ENCODE results near the gene KRT84.

The KRT84 gene

DNA sequence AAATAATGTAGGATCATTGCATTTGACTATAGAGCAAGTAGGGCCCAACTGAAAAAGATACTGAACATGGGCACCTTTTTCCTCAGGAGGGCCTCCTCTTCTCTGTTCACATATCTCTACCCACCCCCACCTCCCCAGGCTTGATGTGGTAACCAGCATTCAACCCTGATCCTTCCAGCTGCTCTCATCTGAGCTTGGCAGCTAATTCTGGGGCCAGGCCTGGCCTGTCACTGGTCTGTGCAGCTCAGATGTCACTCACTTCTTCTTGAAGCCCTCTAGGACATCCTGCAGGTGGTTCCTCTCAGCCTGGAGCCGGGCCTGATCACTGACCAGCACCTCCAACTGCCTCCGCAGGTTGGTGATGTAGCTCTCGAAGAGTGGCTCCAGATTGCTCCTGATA is 2.1 kb downstream of the KRT84 start:
- DNase-seq (ENCODE audit: low read depth) = no peak

GRCh38 chr12:52382854-52383253 is 2.6 kb downstream of the KRT84 start:
- DNase-seq (ENCODE audit: low read depth) = no peak

DNA sequence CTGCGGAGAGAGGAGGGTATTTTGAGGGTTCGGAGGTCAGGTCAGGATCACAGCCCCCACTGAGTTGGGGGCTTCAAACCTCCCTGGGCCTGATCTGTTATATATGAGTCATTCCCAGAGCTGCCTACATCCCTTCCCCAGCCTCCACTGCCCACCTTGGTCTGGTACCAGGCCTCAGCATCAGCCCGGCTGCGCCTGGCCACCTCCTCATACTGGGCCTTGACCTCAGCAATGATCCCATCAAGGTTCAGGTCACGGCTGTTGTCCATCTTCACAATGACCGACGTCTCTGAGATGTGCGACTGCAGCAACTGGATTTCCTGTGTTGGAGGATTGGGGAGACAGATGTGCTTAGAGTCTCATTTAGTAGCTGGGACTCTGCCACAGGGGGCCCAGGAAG is 4.2 kb downstream of the KRT84 start:
- DNase-seq (ENCODE audit: low read depth) = no peak

GRCh38 chr12:52380271-52380694 is 5.2 kb downstream of the KRT84 start:
- no peak for DNase-seq (ENCODE audit: low read depth)

- no peak for DNase-seq (ENCODE audit: low read depth)
These were observed 5.9 kb downstream of the KRT84 start for GRCh38 chr12:52379536-52379935.

DNA sequence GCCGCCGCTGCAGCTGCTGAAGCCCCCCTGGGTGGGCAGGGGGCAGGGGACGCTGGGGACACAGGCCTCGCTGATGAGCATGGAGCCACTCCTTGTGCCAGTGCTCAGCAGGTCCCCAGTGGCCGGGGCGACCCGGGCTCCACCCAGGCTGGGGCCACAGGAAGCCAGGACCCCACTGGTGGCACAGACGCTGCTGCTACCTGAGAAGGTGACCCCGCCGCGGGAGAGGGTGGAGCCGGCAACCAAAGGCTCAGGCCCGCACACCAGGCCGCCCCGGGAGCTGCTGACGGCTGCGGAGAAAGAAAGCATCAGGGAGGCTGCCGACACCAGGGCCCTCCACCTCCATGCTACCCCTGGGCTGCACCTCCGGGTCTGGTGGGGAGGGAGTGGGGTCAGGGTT is 7.4 kb downstream of the KRT84 start:
- DNase-seq (ENCODE audit: low read depth) = no peak

DNA sequence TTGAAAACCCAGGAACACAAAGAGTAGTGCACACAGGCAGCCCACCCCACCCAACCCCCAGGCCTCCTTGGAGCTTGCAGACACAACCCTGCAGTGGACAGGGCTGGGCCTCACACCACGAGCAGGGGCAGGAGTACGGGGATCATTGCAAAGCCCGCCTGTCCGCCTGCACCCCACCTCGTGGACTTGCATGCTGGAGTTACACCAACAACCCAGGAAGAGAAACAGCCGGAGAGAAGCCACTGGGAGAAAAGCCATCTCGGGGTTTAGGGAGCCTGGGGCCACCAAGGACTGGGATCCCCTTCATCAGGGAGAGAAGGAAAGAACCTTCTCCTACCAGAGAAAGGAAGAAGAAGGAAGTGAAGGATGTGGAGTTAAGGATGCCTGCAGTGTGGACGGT is 8.2 kb downstream of the KRT84 start:
- DNase-seq (ENCODE audit: low read depth) = no peak

DNA sequence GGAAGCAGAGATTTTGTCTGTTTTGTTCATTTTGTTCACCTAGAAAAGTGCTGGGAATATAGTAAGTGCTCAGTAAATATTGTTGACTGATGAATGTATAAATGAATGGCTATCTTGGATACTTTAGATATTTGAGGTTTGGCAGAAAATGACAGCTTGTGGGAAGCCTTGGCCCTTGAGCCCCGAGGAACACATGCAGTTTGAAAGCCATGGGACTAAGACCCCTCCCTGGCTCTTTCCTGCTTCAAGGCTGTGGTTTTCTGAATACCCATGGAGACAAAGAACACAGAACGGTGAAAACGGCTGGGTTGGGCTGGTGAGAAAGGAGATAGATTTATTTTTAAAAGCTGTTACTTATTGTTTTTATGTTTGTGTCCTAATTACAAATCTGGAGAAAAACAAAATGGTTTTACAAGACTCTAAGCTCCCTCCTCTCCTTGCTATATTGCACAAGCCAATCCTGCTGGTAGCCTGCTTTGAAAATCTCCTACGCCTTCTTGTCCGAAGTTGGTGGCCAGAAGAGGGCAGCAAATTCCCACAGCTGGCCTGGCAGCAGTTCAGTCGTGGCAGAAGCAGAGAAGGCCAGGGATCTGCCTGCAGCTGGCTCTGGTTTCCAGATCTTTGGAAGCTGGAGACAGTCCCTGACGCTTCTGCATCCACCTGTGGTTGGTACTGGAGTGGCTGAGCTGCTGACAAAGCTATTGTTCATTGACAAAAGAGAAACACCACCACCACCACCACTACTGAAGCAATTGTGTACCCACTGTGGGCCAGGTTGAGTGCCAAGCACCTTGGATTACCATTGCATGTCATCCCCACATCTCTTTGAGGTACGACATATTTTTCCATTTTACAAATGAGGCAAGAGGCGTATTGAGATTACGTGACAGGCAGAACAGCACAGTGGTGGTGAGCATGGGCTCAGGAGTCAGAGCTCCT is 13.0 kb downstream of the KRT84 start:
- DNase-seq (ENCODE audit: low read depth) = peak; percentile 30

GRCh38 chr12:52371716-52372115 is 13.7 kb downstream of the KRT84 start:
- no peak for DNase-seq (ENCODE audit: low read depth)

GRCh38 chr12:52370926-52371608 is 14.4 kb downstream of the KRT84 start:
- DNase-seq (ENCODE audit: low read depth) = no peak

- no peak for DNase-seq (ENCODE audit: low read depth)
These were observed 15.6 kb downstream of the KRT84 start for GRCh38 chr12:52369809-52370208.

GRCh38 chr12:52369211-52369610 is 16.2 kb downstream of the KRT84 start:
- no peak for DNase-seq (ENCODE audit: low read depth)

GRCh38 chr12:52368508-52368907 is 16.9 kb downstream of the KRT84 start:
- no peak for DNase-seq (ENCODE audit: low read depth)

- DNase-seq (ENCODE audit: low read depth) = no peak
These were observed 17.6 kb downstream of the KRT84 start for GRCh38 chr12:52367876-52368275.

DNA sequence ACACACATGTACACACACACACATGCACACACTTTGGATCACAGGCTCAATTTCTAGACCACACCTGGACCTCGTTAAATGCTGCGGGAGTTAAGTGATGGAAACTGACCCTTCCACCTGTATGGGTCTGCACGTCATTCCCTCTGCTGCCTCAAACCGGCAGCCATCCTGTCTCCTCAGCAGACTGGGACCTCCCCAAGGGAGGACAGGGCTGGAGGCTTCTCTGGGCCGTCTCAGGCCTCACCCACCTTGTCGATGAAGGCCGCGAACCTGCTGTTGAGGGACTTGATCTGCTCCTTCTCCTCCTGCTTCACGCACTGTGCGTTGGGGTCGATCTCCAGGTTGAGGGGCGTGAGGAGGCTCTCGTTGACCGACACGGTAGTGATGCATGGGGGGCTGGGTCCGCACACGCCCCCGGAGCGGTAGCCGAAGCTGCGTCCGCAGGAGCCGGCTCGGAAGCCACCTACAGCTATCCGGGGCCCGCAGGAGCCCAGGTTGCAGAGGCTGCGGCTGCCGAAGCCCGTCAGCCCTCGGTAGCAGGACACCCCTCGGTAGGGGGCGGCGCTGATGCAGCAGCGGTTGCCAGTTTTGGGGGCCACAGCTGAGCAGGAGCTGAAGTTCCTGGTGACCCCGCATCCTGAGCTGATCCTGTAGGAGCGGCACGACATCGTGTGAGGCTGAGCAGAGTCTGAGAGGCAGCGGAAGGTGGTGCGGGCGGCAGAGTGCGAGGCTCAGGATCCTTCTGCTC is 18.5 kb downstream of the KRT84 start, which contains the start of gene KRT85:
Gene KRT85, minus strand, starts transcription at position 744 of the 748 bp plus-strand sequence. Its CDS starts 76 bp downstream, at position 668.
- DNase-seq (ENCODE audit: low read depth) = no peak

- no peak for DNase-seq (ENCODE audit: low read depth)
These were observed 20.5 kb downstream of the KRT84 start for GRCh38 chr12:52364901-52365489.

- DNase-seq (ENCODE audit: low read depth) = no peak
These were observed 21.4 kb downstream of the KRT84 start for GRCh38 chr12:52364061-52364460.

DNA sequence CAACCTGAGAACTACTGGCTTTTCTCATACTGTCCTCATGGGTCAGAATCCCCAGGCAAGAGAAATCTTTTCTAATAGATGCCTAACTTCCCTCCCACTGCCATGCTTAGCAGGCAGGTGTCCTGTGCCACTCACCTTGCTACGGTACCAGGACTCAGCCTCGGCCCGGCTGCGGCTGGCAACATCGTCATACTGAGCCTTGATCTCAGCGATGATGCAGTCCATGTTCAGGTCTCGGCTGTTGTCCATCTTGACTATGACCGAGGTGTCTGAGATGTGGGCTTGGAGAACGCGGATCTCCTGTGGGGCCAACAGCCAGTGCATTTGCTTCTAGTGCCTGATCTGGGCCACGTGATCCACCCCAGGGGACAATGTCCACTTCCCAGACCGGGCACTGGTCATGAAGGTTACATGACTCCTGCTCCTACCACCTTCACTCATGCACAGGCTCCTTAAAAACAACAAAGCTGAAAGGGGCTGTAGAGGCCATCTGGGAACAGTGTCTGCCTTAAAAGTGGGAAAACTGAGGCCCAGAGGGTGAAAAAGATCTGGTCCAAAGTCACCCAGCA is 22.3 kb downstream of the KRT84 start:
- no peak for DNase-seq (ENCODE audit: low read depth)

- no peak for DNase-seq (ENCODE audit: low read depth)
These were observed 23.2 kb downstream of the KRT84 start for GRCh38 chr12:52362118-52362726.

- no peak for DNase-seq (ENCODE audit: low read depth)
These were observed 23.9 kb downstream of the KRT84 start for GRCh38 chr12:52361553-52361952.

DNA sequence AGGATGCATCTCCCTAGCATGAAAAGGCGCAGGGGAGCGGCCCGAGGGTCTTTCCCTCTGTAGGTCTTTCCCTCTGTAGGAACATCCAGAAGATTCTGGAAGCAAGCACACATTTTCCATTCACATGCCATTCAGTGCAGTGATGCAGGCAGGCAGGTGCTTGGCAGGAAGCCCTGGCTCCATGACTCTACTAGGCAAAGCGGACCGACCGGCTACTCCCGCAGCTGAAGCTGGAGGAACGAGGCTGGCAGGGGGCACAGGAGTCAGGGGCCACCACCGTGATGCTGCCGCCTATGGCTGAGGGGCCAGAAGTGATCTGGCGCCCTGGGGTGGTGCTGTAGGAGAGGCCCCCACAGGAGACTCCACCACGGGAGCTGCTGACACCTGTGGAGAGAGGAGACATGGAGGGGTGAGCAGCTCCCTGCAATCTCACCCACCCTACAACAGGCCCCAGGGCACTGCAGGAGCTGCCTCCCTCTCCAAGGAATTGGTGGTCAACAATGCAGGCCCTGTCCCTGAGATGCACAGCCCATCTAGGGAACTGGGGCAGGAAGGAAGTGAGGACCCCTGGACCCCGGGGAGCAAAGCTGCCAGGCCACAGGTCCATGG is 24.7 kb downstream of the KRT84 start:
- no peak for DNase-seq (ENCODE audit: low read depth)
